ENCODE results near the gene LRRTM3.

The LRRTM3 gene

GRCh38 chr10:67015225-67015624 is 89.4 kb downstream of the LRRTM3 start:
- DNase-seq (ENCODE audit: low read depth in 3 of 3, low spot score in 1 of 3) = no peak

DNA sequence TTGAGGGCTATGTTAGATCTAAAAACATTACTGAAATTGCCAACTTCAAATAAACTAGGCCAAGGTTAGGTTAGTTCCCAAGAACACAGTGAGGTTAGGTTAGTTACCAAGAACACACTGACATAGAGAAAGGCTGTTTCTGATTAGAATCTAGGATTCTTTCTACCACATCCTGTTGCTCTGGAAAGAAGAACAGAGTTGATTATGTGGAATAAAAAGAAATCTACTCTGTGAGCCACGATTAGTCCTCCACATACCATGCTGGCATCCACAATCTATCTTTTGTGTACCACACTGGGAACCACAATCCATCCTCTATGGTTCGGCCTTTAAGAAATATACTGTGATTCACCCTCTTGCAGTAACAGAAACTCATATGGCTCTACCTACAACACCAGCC is 91.4 kb downstream of the LRRTM3 start:
- no peak for DNase-seq (ENCODE audit: low read depth in 3 of 3, low spot score in 1 of 3)

GRCh38 chr10:67022099-67022498 is 96.3 kb downstream of the LRRTM3 start:
- DNase-seq (ENCODE audit: low read depth in 3 of 3, low spot score in 1 of 3) = no peak

DNA sequence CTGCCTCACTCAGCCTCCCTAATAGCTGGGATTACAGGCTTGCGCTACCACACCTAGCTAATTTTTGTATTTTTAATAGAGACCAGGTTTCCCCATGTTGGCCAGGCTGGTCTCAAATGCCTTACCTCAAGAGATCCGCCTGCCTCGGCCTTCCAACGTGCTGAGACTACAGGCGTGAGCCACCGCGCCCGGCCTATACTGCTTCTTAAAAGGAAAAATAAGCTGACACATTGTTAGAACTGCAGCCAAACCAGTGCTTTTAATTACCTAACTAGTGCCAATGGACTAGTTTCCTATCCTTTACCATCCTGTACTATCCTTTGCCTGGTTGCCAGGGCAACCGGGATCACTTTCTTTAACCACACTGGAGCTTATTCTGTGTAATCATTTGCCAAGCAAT is 108.0 kb downstream of the LRRTM3 start:
- no peak for DNase-seq (ENCODE audit: low read depth in 3 of 3, low spot score in 1 of 3)

DNA sequence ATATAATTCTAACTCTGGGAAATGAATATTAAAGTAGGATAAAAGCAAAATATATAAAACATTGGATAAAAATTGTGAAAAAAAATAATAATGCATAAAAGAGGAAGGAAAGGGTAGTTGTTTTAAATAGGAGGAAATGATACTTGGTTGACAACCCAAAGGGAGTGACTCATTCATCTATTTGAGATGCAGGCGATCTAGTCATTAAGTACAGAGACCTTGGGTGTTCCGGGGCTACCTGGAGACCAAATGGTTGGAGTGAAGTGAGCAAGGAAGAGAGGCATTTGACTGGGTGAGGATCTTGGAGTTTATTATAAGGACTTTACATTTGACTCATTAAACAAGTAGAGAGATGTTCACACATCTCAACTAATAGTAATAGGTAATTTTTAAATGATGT is 111.0 kb downstream of the LRRTM3 start:
- DNase-seq (ENCODE audit: low read depth in 3 of 3, low spot score in 1 of 3) = no peak

- DNase-seq (ENCODE audit: low read depth in 3 of 3, low spot score in 1 of 3) = no peak
Measured at GRCh38 chr10:67043041-67043440, 117.2 kb downstream of the LRRTM3 start.

GRCh38 chr10:67045404-67045803 is 119.6 kb downstream of the LRRTM3 start:
- DNase-seq (ENCODE audit: low read depth in 3 of 3, low spot score in 1 of 3) = no peak

- DNase-seq (ENCODE audit: low read depth in 3 of 3, low spot score in 1 of 3) = no peak
Measured at GRCh38 chr10:67046507-67046906, 120.7 kb downstream of the LRRTM3 start.

DNA sequence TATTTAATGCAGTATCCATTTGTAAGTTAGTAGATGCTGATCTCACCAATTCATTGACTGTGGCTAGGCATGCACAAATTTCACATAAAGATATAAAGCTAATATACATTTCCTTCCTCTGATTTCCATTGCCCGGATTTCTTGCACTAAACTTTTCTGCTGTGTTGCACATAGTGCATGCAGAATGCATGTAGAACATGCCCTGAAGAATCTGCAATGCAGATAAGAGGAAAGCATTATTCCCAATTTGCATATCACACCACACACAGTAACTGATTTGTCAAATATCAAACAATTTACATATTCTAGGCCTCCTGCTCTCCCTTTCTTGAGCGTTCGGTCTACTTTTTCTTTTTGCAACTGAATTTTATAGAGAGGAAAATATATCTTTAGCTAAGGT is 124.2 kb downstream of the LRRTM3 start:
- no peak for DNase-seq (ENCODE audit: low read depth in 3 of 3, low spot score in 1 of 3)

GRCh38 chr10:67050415-67050814 is 124.6 kb downstream of the LRRTM3 start:
- DNase-seq (ENCODE audit: low read depth in 3 of 3, low spot score in 1 of 3) = no peak

DNA sequence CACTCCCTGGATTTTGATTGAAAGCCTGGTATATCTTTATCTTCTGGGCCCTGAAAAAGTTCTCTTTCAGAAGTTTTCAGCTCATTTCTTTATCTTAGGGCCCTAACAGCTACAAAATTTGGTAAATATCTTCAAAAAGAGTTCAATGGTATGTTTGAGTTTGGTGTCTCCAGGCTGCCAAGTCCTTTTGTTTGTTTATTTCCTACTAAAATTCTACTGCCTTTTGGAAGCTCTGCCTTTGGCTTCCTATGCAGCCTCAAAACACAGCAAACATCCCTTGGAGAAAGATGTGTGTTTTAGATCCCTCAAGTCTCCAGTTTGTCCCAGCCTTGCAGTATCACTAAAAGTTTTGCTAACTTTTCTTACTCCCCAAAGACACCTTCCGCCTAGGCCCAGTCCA is 146.8 kb downstream of the LRRTM3 start:
- DNase-seq (ENCODE audit: low read depth in 3 of 3, low spot score in 1 of 3) = no peak

DNA sequence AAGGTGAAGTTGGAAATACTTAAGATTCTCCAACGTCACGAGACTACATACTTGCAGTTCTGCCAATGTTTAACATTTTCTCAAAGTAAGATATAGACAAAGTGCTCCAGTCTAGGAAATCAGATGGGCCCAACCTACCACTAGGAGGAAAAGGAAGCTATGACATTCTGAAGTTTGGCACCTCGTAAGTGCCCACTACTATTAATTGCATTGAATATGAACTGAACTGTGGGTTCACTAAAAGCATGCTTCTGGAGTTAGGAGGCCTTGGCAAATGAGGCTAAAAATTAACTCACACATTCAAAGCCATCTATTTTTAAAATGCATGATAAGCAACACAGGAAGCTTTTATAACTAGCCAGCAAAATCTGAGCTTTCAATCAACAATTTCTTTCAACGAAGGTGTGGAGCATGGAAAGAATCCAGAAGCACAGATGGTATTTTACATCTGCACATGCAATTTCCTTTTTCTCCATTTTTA is 149.7 kb downstream of the LRRTM3 start:
- no peak for DNase-seq (ENCODE audit: low read depth in 3 of 3, low spot score in 1 of 3)

- no peak for DNase-seq (ENCODE audit: low read depth in 3 of 3, low spot score in 1 of 3)
Measured at GRCh38 chr10:67076144-67076543, 150.3 kb downstream of the LRRTM3 start.

DNA sequence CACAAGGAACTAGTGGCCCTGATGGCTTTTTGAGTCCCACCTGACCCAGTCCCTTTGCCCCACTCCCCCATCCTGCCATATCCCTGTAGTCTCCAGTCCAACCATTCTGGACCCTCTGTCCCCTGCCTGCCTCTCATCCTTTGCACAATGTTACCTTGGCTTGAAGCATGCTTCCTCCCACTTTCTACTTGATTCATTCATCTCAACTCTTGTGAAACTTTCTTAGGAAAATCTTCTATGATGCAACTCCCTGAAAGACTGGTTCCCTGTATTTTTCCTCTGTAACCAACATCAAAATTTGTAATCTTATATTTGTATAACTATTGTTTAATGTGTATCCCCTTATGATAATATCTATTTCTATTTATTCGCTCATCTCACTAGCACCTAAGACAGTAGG is 151.5 kb downstream of the LRRTM3 start:
- no peak for DNase-seq (ENCODE audit: low read depth in 3 of 3, low spot score in 1 of 3)

- DNase-seq (ENCODE audit: low read depth in 3 of 3, low spot score in 1 of 3) = no peak
Measured at GRCh38 chr10:67079126-67079525, 153.3 kb downstream of the LRRTM3 start.

DNA sequence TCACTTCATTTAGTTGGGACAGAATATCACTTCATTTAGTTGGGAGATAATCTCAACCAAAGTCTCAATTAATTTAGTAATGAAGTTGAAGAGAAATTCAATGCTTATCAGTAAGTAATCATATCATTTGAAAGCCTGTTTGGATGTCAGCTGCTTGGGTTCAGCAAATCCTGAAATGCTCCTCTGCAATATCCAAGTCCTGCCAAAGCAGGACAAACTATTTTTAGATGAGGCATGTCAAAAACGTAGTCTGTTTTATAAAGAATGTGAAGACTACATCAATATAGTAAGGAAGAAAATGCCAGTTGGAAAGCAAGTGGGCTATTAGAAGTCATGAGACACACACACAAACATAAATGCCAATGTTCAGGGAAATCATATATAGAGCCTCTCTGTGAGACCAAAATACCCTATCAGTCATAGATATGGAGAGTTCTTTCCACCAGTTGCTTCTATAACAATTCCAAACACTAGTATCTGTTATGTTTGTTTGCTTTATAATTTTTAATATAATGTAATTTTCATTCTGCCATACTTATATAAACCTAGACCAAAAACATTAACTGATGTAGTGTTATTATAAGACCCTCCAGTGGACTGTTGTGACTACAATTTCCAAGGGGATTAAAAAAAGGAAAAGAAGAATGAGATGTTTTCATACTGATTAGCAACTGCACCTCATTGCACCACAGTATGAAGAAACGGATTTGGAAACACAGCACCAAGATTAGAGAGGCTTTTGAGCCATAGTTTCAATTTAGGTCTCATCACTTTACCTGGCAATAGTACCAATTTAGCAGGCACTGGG is 160.7 kb downstream of the LRRTM3 start:
- DNase-seq (ENCODE audit: low read depth in 3 of 3, low spot score in 1 of 3) = no peak

GRCh38 chr10:67087135-67087425 is 161.2 kb downstream of the LRRTM3 start:
- DNase-seq (ENCODE audit: low read depth in 3 of 3, low spot score in 1 of 3) = no peak

DNA sequence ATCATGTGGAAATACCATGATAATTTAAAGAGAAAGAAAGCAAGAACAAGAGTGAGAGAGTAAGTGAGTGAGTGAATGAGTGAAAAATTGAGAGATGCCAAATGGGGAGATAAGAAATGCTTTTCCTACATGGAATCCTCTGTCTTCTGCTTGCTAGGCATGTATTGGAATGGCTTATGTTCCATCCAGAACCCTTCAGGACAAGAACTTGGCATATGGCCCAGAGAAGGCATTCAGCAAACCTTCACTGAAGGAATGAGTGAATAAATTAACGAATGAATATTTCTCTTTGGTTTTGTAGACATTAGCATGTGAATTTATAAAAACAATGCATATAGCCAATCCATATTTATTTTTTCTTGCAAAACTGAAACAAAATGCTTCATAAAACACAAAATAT is 162.2 kb downstream of the LRRTM3 start:
- DNase-seq (ENCODE audit: low read depth in 3 of 3, low spot score in 1 of 3) = no peak

- DNase-seq (ENCODE audit: low read depth in 3 of 3, low spot score in 1 of 3) = no peak
Measured at GRCh38 chr10:67095531-67095930, 169.7 kb downstream of the LRRTM3 start.

DNA sequence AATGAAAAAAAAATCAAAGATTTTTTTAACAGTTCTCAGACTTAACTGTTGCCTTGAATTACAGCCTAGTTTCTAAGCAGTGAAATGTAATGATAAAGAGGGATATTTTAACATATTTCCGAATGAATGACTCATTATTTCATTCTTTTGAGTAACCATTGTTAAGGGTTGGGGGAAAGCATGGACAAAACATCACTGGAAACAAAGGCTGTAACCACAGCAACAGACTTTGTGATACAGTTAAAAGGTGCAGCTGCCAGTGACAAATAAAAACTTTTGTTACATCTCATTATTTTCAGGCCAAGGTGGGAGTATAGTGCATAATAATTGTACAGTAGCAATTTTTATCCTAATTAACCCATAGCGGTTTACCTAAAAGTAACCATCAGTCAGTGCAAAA is 172.6 kb downstream of the LRRTM3 start:
- no peak for DNase-seq (ENCODE audit: low read depth in 3 of 3, low spot score in 1 of 3)

GRCh38 chr10:67100951-67101350 is 175.1 kb downstream of the LRRTM3 start:
- DNase-seq (ENCODE audit: low read depth in 3 of 3, low spot score in 1 of 3) = no peak

DNA sequence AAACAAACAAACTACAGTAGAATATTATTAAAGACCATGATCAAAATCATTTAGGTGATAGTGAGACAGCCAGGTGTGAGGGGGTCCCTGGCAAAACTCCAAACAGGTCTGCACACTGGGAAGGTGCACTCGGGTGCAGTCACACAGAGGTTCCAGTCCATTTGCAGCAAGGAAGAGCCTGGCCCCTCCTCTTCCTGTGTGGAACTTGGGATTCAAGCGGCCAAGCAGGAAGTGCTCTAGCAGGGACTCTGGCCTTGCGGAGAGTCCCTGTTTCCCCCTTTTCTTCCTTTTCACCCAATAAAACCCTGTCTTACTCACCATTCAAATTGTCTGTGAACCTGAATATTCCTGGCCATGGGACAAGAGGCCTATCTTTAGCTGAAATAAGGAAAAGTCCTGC is 181.8 kb downstream of the LRRTM3 start:
- DNase-seq (ENCODE audit: low read depth in 3 of 3, low spot score in 1 of 3) = no peak

DNA sequence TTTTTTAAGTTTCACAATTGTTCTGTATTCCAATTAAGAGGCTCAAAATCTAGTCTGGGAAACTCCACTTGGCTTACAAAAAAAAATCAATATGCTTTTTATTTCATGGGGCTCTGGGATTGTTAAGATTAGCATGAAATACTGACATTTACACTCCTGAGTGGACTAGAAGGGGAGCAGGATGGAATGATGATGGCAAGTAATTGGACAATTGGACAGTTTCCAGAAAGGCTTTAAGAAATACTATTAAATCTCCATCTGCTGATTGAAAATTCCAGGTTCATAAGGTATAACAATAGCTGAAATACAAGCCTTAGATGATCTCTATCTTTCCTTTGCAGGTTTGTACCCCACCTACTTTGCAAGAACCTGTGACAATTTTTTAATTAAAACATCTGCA is 184.4 kb downstream of the LRRTM3 start:
- DNase-seq (ENCODE audit: low read depth in 3 of 3, low spot score in 1 of 3) = no peak
